Duodenal mucosa (tissue), 2 donors: ENCODE results near the gene CHSY1.

Experiments used
- H3K27ac ChIP-seq: one replicate; pipeline ENCODE4 v1.7.0; 2013; ENCODE audit warnings: low read depth, low read length
- H3K27me3 ChIP-seq, 2 donors: one replicate each; pipeline ENCODE4 v1.7.0; 2013; ENCODE audit warnings: low read length in 2 of 2, control low read depth in 1 of 2; ENCODE audit not compliant: insufficient read depth in 2 of 2, control insufficient read depth in 1 of 2
- H3K36me3 ChIP-seq, 2 donors: one replicate each; pipeline ENCODE4 v1.7.0; 2013; ENCODE audit warnings: low read length in 2 of 2, control low read depth in 1 of 2; ENCODE audit not compliant: insufficient read depth in 2 of 2, control insufficient read depth in 1 of 2
- H3K4me1 ChIP-seq, 2 donors: one replicate each; pipeline ENCODE4 v1.7.0; 2013; ENCODE audit warnings: low read length in 2 of 2, control low read depth in 1 of 2; ENCODE audit not compliant: insufficient read depth in 2 of 2, control insufficient read depth in 1 of 2
- H3K4me3 ChIP-seq, 2 donors: one replicate each; pipeline ENCODE4 v1.7.0; 2013; ENCODE audit warnings: low read length in 2 of 2, low read depth in 1 of 2
- H3K9ac ChIP-seq, 2 donors: one replicate each; pipeline ENCODE4 v1.7.0; 2013; ENCODE audit warnings: low read length in 2 of 2, low read depth in 1 of 2
- H3K9me3 ChIP-seq, 2 donors: one replicate each; pipeline ENCODE4 v1.7.0; 2013; ENCODE audit warnings: low read length in 2 of 2, control low read depth in 1 of 2; ENCODE audit not compliant: control insufficient read depth in 1 of 2

The CHSY1 gene

GRCh38 chr15:101167753-101168462, 83.9 kb downstream of the CHSY1 start:
- Histone ChIP-seq H3K4me1 (peaks cover 15 to 16% of the 10 kb centered on the region in 2 donors), H3K27me3 (no peaks in the 10 kb centered on the region), H3K9me3 (peaks cover 6 to 14% of the 10 kb centered on the region in 2 donors), H3K9ac (no peak overlapping the region), H3K36me3 (no peaks in the 10 kb centered on the region), H3K27ac (no peak overlapping the region), H3K4me3 (peak overlapping the region in 1 of 2 donors; percentile 16)

GRCh38 chr15:101167411-101167752, 84.5 kb downstream of the CHSY1 start:
- Histone ChIP-seq H3K27me3 (no peaks in the 10 kb centered on the region), H3K36me3 (no peaks in the 10 kb centered on the region), H3K9ac (no peak overlapping the region), H3K4me1 (peaks cover 15 to 16% of the 10 kb centered on the region in 2 donors), H3K9me3 (peaks cover 6 to 14% of the 10 kb centered on the region in 2 donors), H3K4me3 (no peak overlapping the region), H3K27ac (no peak overlapping the region)

GRCh38 chr15:101165905-101166471, 85.9 kb downstream of the CHSY1 start:
- no peaks in the 10 kb centered on the region for H3K27me3 ChIP-seq
- H3K9ac ChIP-seq = no peak overlapping the region
- no peaks in the 10 kb centered on the region for H3K36me3 ChIP-seq
- H3K27ac ChIP-seq = no peak overlapping the region
- H3K4me1 ChIP-seq = peaks cover 15 to 16% of the 10 kb centered on the region in 2 donors
- H3K4me3 ChIP-seq = no peak overlapping the region
- peaks cover 6 to 14% of the 10 kb centered on the region in 2 donors for H3K9me3 ChIP-seq

- Histone ChIP-seq H3K27me3 (no peaks in the 10 kb centered on the region), H3K27ac (no peak overlapping the region)
Observed at GRCh38 chr15:101162701-101163483, 89.0 kb downstream of the CHSY1 start.

GRCh38 chr15:101161656-101162055, 90.2 kb downstream of the CHSY1 start:
- no peaks in the 10 kb centered on the region for H3K36me3 ChIP-seq
- peaks cover 6 to 14% of the 10 kb centered on the region in 2 donors for H3K9me3 ChIP-seq
- no peaks in the 10 kb centered on the region for H3K4me1 ChIP-seq
- H3K4me3 ChIP-seq = no peak overlapping the region
- H3K9ac ChIP-seq = no peak overlapping the region
- no peaks in the 10 kb centered on the region for H3K27me3 ChIP-seq
- no peak overlapping the region for H3K27ac ChIP-seq

More at GRCh38 chr15:101162701-101163483, 89.0 kb downstream of the CHSY1 start:
- Histone ChIP-seq H3K9ac (no peak overlapping the region), H3K36me3 (no peaks in the 10 kb centered on the region), H3K9me3 (peaks cover 6 to 14% of the 10 kb centered on the region in 2 donors), H3K4me1 (peaks cover 4% of the 10 kb centered on the region in 2 donors), H3K4me3 (no peak overlapping the region)

- Histone ChIP-seq H3K4me1 (no peaks in the 10 kb centered on the region), H3K27ac (no peak overlapping the region), H3K27me3 (no peaks in the 10 kb centered on the region), H3K4me3 (no peak overlapping the region), H3K36me3 (no peaks in the 10 kb centered on the region), H3K9ac (no peak overlapping the region), H3K9me3 (peaks cover 0 to 2% of the 10 kb centered on the region in 2 donors)
Observed at GRCh38 chr15:101159936-101160815, 91.7 kb downstream of the CHSY1 start.

- Histone ChIP-seq H3K9me3 (no peaks in the 10 kb centered on the region), H3K9ac (no peak overlapping the region), H3K27ac (no peak overlapping the region), H3K36me3 (no peaks in the 10 kb centered on the region), H3K4me1 (no peaks in the 10 kb centered on the region), H3K4me3 (no peak overlapping the region), H3K27me3 (no peaks in the 10 kb centered on the region)
Observed at GRCh38 chr15:101159096-101159935, 92.5 kb downstream of the CHSY1 start.

GRCh38 chr15:101158166-101159095, 93.4 kb downstream of the CHSY1 start:
- Histone ChIP-seq H3K9me3 (no peaks in the 10 kb centered on the region), H3K9ac (no peak overlapping the region), H3K36me3 (no peaks in the 10 kb centered on the region), H3K27ac (no peak overlapping the region), H3K4me1 (no peaks in the 10 kb centered on the region), H3K4me3 (no peak overlapping the region), H3K27me3 (no peaks in the 10 kb centered on the region)
